Smooth muscle cell (in vitro differentiated cells): ENCODE results near the gene NKPD1. TPM values are rescaled to one million over a fixed set of nuclear protein-coding genes. Genes with fewer than 3 reads are reported as not detected.

Experiments used
- DNase-seq: peaks from one replicate; lab custom pipeline; 2025; ENCODE audit not compliant: unreplicated experiment; lab: John Stamatoyannopoulos, UW
- H2AFZ ChIP-seq: fragments of 200-600 bp; sonication (generic); 2 replicates; pipeline ENCODE4 v1.6.0; 2016; ENCODE audit warnings: antibody characterized with exemption, low read depth, mild to moderate bottlenecking
- H3F3A ChIP-seq: fragments of 200-600 bp; sonication (generic); 2 replicates; pipeline ENCODE4 v1.6.0; 2017; ENCODE audit warnings: antibody characterized with exemption, low read depth
- H3K27ac ChIP-seq: fragments of 200-600 bp; sonication (generic); 2 replicates; pipeline ENCODE4 v1.5.1; 2016; ENCODE audit warnings: low read depth, mild to moderate bottlenecking
- H3K27me3 ChIP-seq: fragments of 200-600 bp; sonication (generic); 2 replicates; pipeline ENCODE4 v1.6.1; 2016; ENCODE audit warnings: low read depth, mild to moderate bottlenecking
- H3K36me3 ChIP-seq: fragments of 200-600 bp; sonication (generic); 2 replicates; pipeline ENCODE4 v1.5.1; 2016; ENCODE audit warnings: low read depth
- H3K4me1 ChIP-seq: fragments of 200-600 bp; sonication (generic); 2 replicates; pipeline ENCODE4 v1.5.1; 2016; ENCODE audit warnings: low read depth
- H3K4me2 ChIP-seq: fragments of 200-600 bp; sonication (generic); 2 replicates; pipeline ENCODE4 v1.6.0; 2016; ENCODE audit warnings: mild to moderate bottlenecking
- H3K4me3 ChIP-seq: fragments of 200-600 bp; sonication (generic); 2 replicates; pipeline ENCODE4 v1.5.1; 2016; ENCODE audit warnings: mild to moderate bottlenecking
- H3K79me2 ChIP-seq: fragments of 200-600 bp; sonication (generic); 2 replicates; pipeline ENCODE4 v1.6.0; 2016; ENCODE audit warnings: low read depth, mild to moderate bottlenecking
- H3K9ac ChIP-seq: fragments of 200-600 bp; sonication (generic); 2 replicates; pipeline ENCODE4 v1.6.0; 2016; ENCODE audit warnings: low read depth
- H3K9me3 ChIP-seq: fragments of 200-600 bp; sonication (generic); replicated peaks from 2 replicates; pipeline ENCODE4 v1.5.1; 2016; ENCODE audit warnings: low read depth
- H4K20me1 ChIP-seq: fragments of 200-600 bp; sonication (generic); 2 replicates; pipeline ENCODE4 v1.6.0; 2016; ENCODE audit warnings: low read depth
- CTCF ChIP-seq: fragments of 200-600 bp; sonication (generic); IDR thresholded peaks from 2 replicates; pipeline ENCODE4 v1.5.1; 2017; ENCODE audit warnings: borderline replicate concordance, mild to moderate bottlenecking, antibody characterized with exemption; ENCODE audit not compliant: insufficient read depth, poor library complexity, severe bottlenecking
- WGBS: methylation state at CpG from one replicate; pipeline ENCODE4 v1.1.7; 2016; ENCODE audit warnings: low lambda C conversion rate; 5-methylcytosine and 5-hydroxymethylcytosine counted together
- polyA plus RNA-seq: library from polyadenylated mRNA; unstranded; fragments of >200 nt; fragmentation: Nextera tagmentation; extraction: Ambion mirVana; gene quantifications from 2 replicates; pipeline ENCODE4 v1.2.1, GENCODE V29; 2016
- total RNA-seq: library from RNA; depleted of rRNA; stranded (reverse); fragments of >200 nt; gene quantifications from 2 replicates; pipeline ENCODE4 v1.2.3, GENCODE V29; 2014

NKPD1 gene
- total and polyA plus RNA-seq, 2 experiments from 2014 or later: 0.13 to 1.6 TPM

- no peaks in the 10 kb centered on the region for H3K27me3 ChIP-seq
- no peak overlapping the region for H2AFZ ChIP-seq
- H3K9me3 ChIP-seq: no peaks in the 10 kb centered on the region
- H3F3A ChIP-seq: no peaks in the 10 kb centered on the region
- H3K9ac ChIP-seq: no peak overlapping the region
- H3K4me1 ChIP-seq: peaks cover 6% of the 10 kb centered on the region
- no peak overlapping the region for H3K4me3 ChIP-seq
- WGBS: 79% methylated on average over 12 of the region's 12 CpGs
- peaks cover 100% of the 10 kb centered on the region for H4K20me1 ChIP-seq
- H3K36me3 ChIP-seq: no peaks in the 10 kb centered on the region
- peaks cover 64% of the 10 kb centered on the region for H3K79me2 ChIP-seq
- H3K4me2 ChIP-seq: no peak overlapping the region
- DNase-seq: no peak
- H3K27ac ChIP-seq: no peak overlapping the region
- TF ChIP-seq CTCF: no peak
These were observed 43.1 kb downstream of the NKPD1 start for GRCh38 chr19:45117671-45118070.

- no peak overlapping the region for H2AFZ ChIP-seq
- no peak for DNase-seq
- no peaks in the 10 kb centered on the region for H3F3A ChIP-seq
- peak overlapping the region; percentile 21 for H3K4me2 ChIP-seq
- H3K27ac ChIP-seq: no peak overlapping the region
- no peaks in the 10 kb centered on the region for H3K27me3 ChIP-seq
- H4K20me1 ChIP-seq: peaks cover 100% of the 10 kb centered on the region
- no peak overlapping the region for H3K9ac ChIP-seq
- H3K9me3 ChIP-seq: no peaks in the 10 kb centered on the region
- H3K4me1 ChIP-seq: peaks cover 6% of the 10 kb centered on the region
- H3K79me2 ChIP-seq: peaks cover 66% of the 10 kb centered on the region
- 39% methylated on average over 16 of the region's 16 CpGs for WGBS
- no peaks in the 10 kb centered on the region for H3K36me3 ChIP-seq
- TF ChIP-seq CTCF: no peak
- no peak overlapping the region for H3K4me3 ChIP-seq
These were observed 43.6 kb downstream of the NKPD1 start for GRCh38 chr19:45117167-45117594.

- no peaks in the 10 kb centered on the region for H3K36me3 ChIP-seq
- no peak overlapping the region for H3K4me2 ChIP-seq
- WGBS: 94% methylated on average over 21 of the region's 21 CpGs
- TF ChIP-seq CTCF: no peak
- DNase-seq: no peak
- peaks cover 100% of the 10 kb centered on the region for H4K20me1 ChIP-seq
- no peak overlapping the region for H3K9ac ChIP-seq
- H3K27me3 ChIP-seq: no peaks in the 10 kb centered on the region
- H2AFZ ChIP-seq: no peak overlapping the region
- no peaks in the 10 kb centered on the region for H3K9me3 ChIP-seq
- peaks cover 6% of the 10 kb centered on the region for H3K4me1 ChIP-seq
- H3K27ac ChIP-seq: no peak overlapping the region
- H3K4me3 ChIP-seq: no peak overlapping the region
- no peaks in the 10 kb centered on the region for H3F3A ChIP-seq
- peaks cover 66% of the 10 kb centered on the region for H3K79me2 ChIP-seq
These were observed 44.8 kb downstream of the NKPD1 start for GRCh38 chr19:45115809-45116615.

GRCh38 chr19:45114116-45114515, 46.7 kb downstream of the NKPD1 start:
- Histone ChIP-seq H3K27me3 (no peaks in the 10 kb centered on the region), H3K36me3 (no peaks in the 10 kb centered on the region), H3K9ac (no peak overlapping the region), H2AFZ (no peak overlapping the region), H3K79me2 (peaks cover 69% of the 10 kb centered on the region), H4K20me1 (peaks cover 100% of the 10 kb centered on the region), H3F3A (no peaks in the 10 kb centered on the region), H3K4me3 (no peak overlapping the region), H3K4me1 (peaks cover 6% of the 10 kb centered on the region), H3K27ac (no peak overlapping the region), H3K9me3 (no peaks in the 10 kb centered on the region), H3K4me2 (no peak overlapping the region)
- no peak for DNase-seq
- WGBS: 99% methylated on average over 4 of the region's 4 CpGs
- no peak for TF ChIP-seq CTCF
